Mesothelial cell of epicardium (in vitro differentiated cells): ENCODE measurements around the gene DUSP28. TPM values are rescaled to one million over a fixed set of nuclear protein-coding genes. Genes with fewer than 3 reads are reported as not detected.

Source experiments
- DNase-seq, 2 experiments: peaks; one replicate each; pipeline ENCODE4 v3.0.0; 2021; ENCODE audit warnings: low spot score in 2 of 2; ENCODE audit not compliant: unreplicated experiment in 2 of 2
- H3K27ac Mint-ChIP-seq: 2 replicates; pipeline ENCODE4 v1.8.0; 2021; ENCODE audit warnings: mixed read lengths
- H3K27me3 Mint-ChIP-seq: 2 replicates; pipeline ENCODE4 v1.8.0; 2021; ENCODE audit warnings: low read depth, mixed read lengths
- H3K36me3 Mint-ChIP-seq: 2 replicates; pipeline ENCODE4 v1.8.0; 2021; ENCODE audit warnings: mixed read lengths
- H3K4me1 Mint-ChIP-seq: 2 replicates; pipeline ENCODE4 v1.8.0; 2021; ENCODE audit warnings: mixed read lengths
- H3K4me3 Mint-ChIP-seq: 2 replicates; pipeline ENCODE4 v1.8.0; 2021; ENCODE audit warnings: mild to moderate bottlenecking, moderate library complexity, mixed read lengths
- H3K9me3 Mint-ChIP-seq: 2 replicates; pipeline ENCODE4 v1.8.0; 2021; ENCODE audit warnings: mixed read lengths
- CTCF ChIP-seq: fragments of 200-600 bp; sonication (generic); IDR thresholded peaks from one replicate; pipeline ENCODE4 v1.5.0; 2021; ENCODE audit warnings: antibody characterized with exemption; ENCODE audit not compliant: unreplicated experiment
- total RNA-seq: library from RNA; stranded (reverse); gene quantifications from 3 replicates; pipeline ENCODE4 v1.2.1, GENCODE V29; 2021

Gene DUSP28
- total RNA-seq, 1 donor from 2014 or later, result 6.2 TPM

- Mint-ChIP-seq H3K9me3 (no peaks in the 10 kb centered on the region), H3K27me3 (no peaks in the 10 kb centered on the region), H3K36me3 (no peaks in the 10 kb centered on the region), H3K4me3 (no peak overlapping the region), H3K4me1 (peaks cover 5% of the 10 kb centered on the region), H3K27ac (no peak overlapping the region)
- TF ChIP-seq CTCF, result no peak
- peak in 1 of 2 experiments; percentile 13 for DNase-seq
Measured at GRCh38 chr2:240601831-240602160, 41.6 kb downstream of the DUSP28 start.

GRCh38 chr2:240602266-240603050, 42.3 kb downstream of the DUSP28 start:
- H3K4me3 Mint-ChIP-seq, result no peak overlapping the region
- no peak for TF ChIP-seq CTCF
- no peaks in the 10 kb centered on the region for H3K36me3 Mint-ChIP-seq
- peaks cover 5% of the 10 kb centered on the region for H3K4me1 Mint-ChIP-seq
- DNase-seq, result peak in 1 of 2 experiments; percentile 14
- no peaks in the 10 kb centered on the region for H3K9me3 Mint-ChIP-seq
- H3K27ac Mint-ChIP-seq, result no peak overlapping the region
- H3K27me3 Mint-ChIP-seq, result no peaks in the 10 kb centered on the region

- Mint-ChIP-seq H3K27me3 (no peaks in the 10 kb centered on the region), H3K36me3 (no peaks in the 10 kb centered on the region)
- DNase-seq, result peak in 1 of 2 experiments; percentile 10
Measured at GRCh38 chr2:240603081-240603835, 43.1 kb downstream of the DUSP28 start.

GRCh38 chr2:240603846-240604245, 43.7 kb downstream of the DUSP28 start:
- TF ChIP-seq CTCF, result no peak
- no peak overlapping the region for H3K27ac Mint-ChIP-seq
- H3K4me1 Mint-ChIP-seq, result peaks cover 5% of the 10 kb centered on the region
- DNase-seq, result peak in 1 of 2 experiments; percentile 16
- no peak overlapping the region for H3K4me3 Mint-ChIP-seq
- no peaks in the 10 kb centered on the region for H3K9me3 Mint-ChIP-seq
- no peaks in the 10 kb centered on the region for H3K27me3 Mint-ChIP-seq
- H3K36me3 Mint-ChIP-seq, result no peaks in the 10 kb centered on the region

More at GRCh38 chr2:240603081-240603835, 43.1 kb downstream of the DUSP28 start:
- H3K4me3 Mint-ChIP-seq, result no peak overlapping the region
- no peak for TF ChIP-seq CTCF
- peaks cover 5% of the 10 kb centered on the region for H3K4me1 Mint-ChIP-seq
- peak overlapping the region; percentile 12 for H3K27ac Mint-ChIP-seq
- no peaks in the 10 kb centered on the region for H3K9me3 Mint-ChIP-seq

- Mint-ChIP-seq H3K27me3 (no peaks in the 10 kb centered on the region), H3K4me1 (peaks cover 5% of the 10 kb centered on the region), H3K27ac (no peak overlapping the region), H3K4me3 (no peak overlapping the region), H3K36me3 (no peaks in the 10 kb centered on the region), H3K9me3 (no peaks in the 10 kb centered on the region)
- DNase-seq, result peak in 1 of 2 experiments; percentile 16
- no peak for TF ChIP-seq CTCF
Measured at GRCh38 chr2:240604291-240604938, 44.3 kb downstream of the DUSP28 start.
